Smooth muscle cell (in vitro differentiated cells): Measurements from ENCODE around the gene KIR3DL3. TPM values are rescaled to one million over a fixed set of nuclear protein-coding genes. Genes with fewer than 3 reads are reported as not detected.
"Not testable (repeated sequence)": the region's sequence is repeated elsewhere in the genome, so short reads cannot be mapped to it uniquely, and the experiment has no call there.

Source experiments
- DNase-seq: peaks from one replicate; lab custom pipeline; 2025; ENCODE audit not compliant: unreplicated experiment; lab: John Stamatoyannopoulos, UW
- H2AFZ ChIP-seq: fragments of 200-600 bp; sonication (generic); 2 replicates; pipeline ENCODE4 v1.6.0; 2016; ENCODE audit warnings: antibody characterized with exemption, low read depth, mild to moderate bottlenecking
- H3F3A ChIP-seq: fragments of 200-600 bp; sonication (generic); 2 replicates; pipeline ENCODE4 v1.6.0; 2017; ENCODE audit warnings: antibody characterized with exemption, low read depth
- H3K27ac ChIP-seq: fragments of 200-600 bp; sonication (generic); 2 replicates; pipeline ENCODE4 v1.5.1; 2016; ENCODE audit warnings: low read depth, mild to moderate bottlenecking
- H3K27me3 ChIP-seq: fragments of 200-600 bp; sonication (generic); 2 replicates; pipeline ENCODE4 v1.6.1; 2016; ENCODE audit warnings: low read depth, mild to moderate bottlenecking
- H3K36me3 ChIP-seq: fragments of 200-600 bp; sonication (generic); 2 replicates; pipeline ENCODE4 v1.5.1; 2016; ENCODE audit warnings: low read depth
- H3K4me1 ChIP-seq: fragments of 200-600 bp; sonication (generic); 2 replicates; pipeline ENCODE4 v1.5.1; 2016; ENCODE audit warnings: low read depth
- H3K4me2 ChIP-seq: fragments of 200-600 bp; sonication (generic); 2 replicates; pipeline ENCODE4 v1.6.0; 2016; ENCODE audit warnings: mild to moderate bottlenecking
- H3K4me3 ChIP-seq: fragments of 200-600 bp; sonication (generic); 2 replicates; pipeline ENCODE4 v1.5.1; 2016; ENCODE audit warnings: mild to moderate bottlenecking
- H3K79me2 ChIP-seq: fragments of 200-600 bp; sonication (generic); 2 replicates; pipeline ENCODE4 v1.6.0; 2016; ENCODE audit warnings: low read depth, mild to moderate bottlenecking
- H3K9ac ChIP-seq: fragments of 200-600 bp; sonication (generic); 2 replicates; pipeline ENCODE4 v1.6.0; 2016; ENCODE audit warnings: low read depth
- H3K9me3 ChIP-seq: fragments of 200-600 bp; sonication (generic); replicated peaks from 2 replicates; pipeline ENCODE4 v1.5.1; 2016; ENCODE audit warnings: low read depth
- H4K20me1 ChIP-seq: fragments of 200-600 bp; sonication (generic); 2 replicates; pipeline ENCODE4 v1.6.0; 2016; ENCODE audit warnings: low read depth
- CTCF ChIP-seq: fragments of 200-600 bp; sonication (generic); IDR thresholded peaks from 2 replicates; pipeline ENCODE4 v1.5.1; 2017; ENCODE audit warnings: borderline replicate concordance, mild to moderate bottlenecking, antibody characterized with exemption; ENCODE audit not compliant: insufficient read depth, poor library complexity, severe bottlenecking
- WGBS: methylation state at CpG from one replicate; pipeline ENCODE4 v1.1.7; 2016; ENCODE audit warnings: low lambda C conversion rate; 5-methylcytosine and 5-hydroxymethylcytosine counted together
- polyA plus RNA-seq: library from polyadenylated mRNA; unstranded; fragments of >200 nt; fragmentation: Nextera tagmentation; extraction: Ambion mirVana; gene quantifications from 2 replicates; pipeline ENCODE4 v1.2.1, GENCODE V29; 2016
- total RNA-seq: library from RNA; depleted of rRNA; stranded (reverse); fragments of >200 nt; gene quantifications from 2 replicates; pipeline ENCODE4 v1.2.3, GENCODE V29; 2014

KIR3DL3 gene
- total RNA-seq (not detected in 2 replicates), polyA plus RNA-seq (not detected in 2 replicates)

- 80% methylated on average over 9 of the region's 9 CpGs for WGBS
- no peak within 1 kb of the TSS for H3K4me3 ChIP-seq
- H3K9me3 ChIP-seq = peaks cover 17% of the 10 kb centered on the region
- H3K9ac ChIP-seq = no peak within 1 kb of the TSS
- no peaks in the 10 kb centered on the region for H3K4me1 ChIP-seq
- no peaks in the 10 kb centered on the region for H4K20me1 ChIP-seq
- no peak for TF ChIP-seq CTCF
- H3F3A ChIP-seq = no peaks in the 10 kb centered on the region
- no peaks in the 10 kb centered on the region for H3K79me2 ChIP-seq
- H3K4me2 ChIP-seq = no peak within 1 kb of the TSS
- no peaks in the 10 kb centered on the region for H3K36me3 ChIP-seq
- no peak within 1 kb of the TSS for H3K27ac ChIP-seq
- no peak within 1 kb of the TSS for H2AFZ ChIP-seq
- no peak for DNase-seq
- H3K27me3 ChIP-seq = no peaks in the 10 kb centered on the region
Measured at GRCh38 chr19:54724142-54724541, at the start of gene KIR3DL3. Gene KIR3DL3, plus strand, starts transcription at chr19:54724442. Its CDS starts 55 bp downstream, at chr19:54724497.

- H3F3A ChIP-seq, H3K4me1 ChIP-seq, H3K36me3 ChIP-seq, H3K27ac ChIP-seq, H3K9ac ChIP-seq, H3K27me3 ChIP-seq, H3K79me2 ChIP-seq, H3K9me3 ChIP-seq, H2AFZ ChIP-seq, H3K4me2 ChIP-seq, H4K20me1 ChIP-seq, DNase-seq, H3K4me3 ChIP-seq: not testable (repeated sequence)
- TF ChIP-seq CTCF = peak; percentile 50
- WGBS = 26% methylated on average over 10 of the region's 10 CpGs
Measured at GRCh38 chr19:54676210-54676834, 47.9 kb upstream of the KIR3DL3 start.

- TF ChIP-seq CTCF = no peak
- H3K9ac ChIP-seq = no peak overlapping the region
- WGBS = 83% methylated on average over 4 of the region's 4 CpGs
Measured at GRCh38 chr19:54677217-54677616, 47.0 kb upstream of the KIR3DL3 start.

GRCh38 chr19:54681596-54681995, 42.6 kb upstream of the KIR3DL3 start:
- not testable (repeated sequence) for H3K9ac ChIP-seq, H3K4me3 ChIP-seq, H3K9me3 ChIP-seq, H3K4me1 ChIP-seq, H2AFZ ChIP-seq, H3K79me2 ChIP-seq, H3K36me3 ChIP-seq, DNase-seq, H3K27me3 ChIP-seq, H3K4me2 ChIP-seq, H4K20me1 ChIP-seq, H3F3A ChIP-seq, H3K27ac ChIP-seq
- 82% methylated on average over 12 of the region's 12 CpGs for WGBS

More at GRCh38 chr19:54677217-54677616, 47.0 kb upstream of the KIR3DL3 start:
- Histone ChIP-seq H3K4me2 (no peak overlapping the region), H3K27ac (no peak overlapping the region), H3K79me2 (no peaks in the 10 kb centered on the region), H2AFZ (no peak overlapping the region), H3K9me3 (no peaks in the 10 kb centered on the region), H3K36me3 (no peaks in the 10 kb centered on the region), H3K4me1 (no peaks in the 10 kb centered on the region), H4K20me1 (no peaks in the 10 kb centered on the region), H3K27me3 (no peaks in the 10 kb centered on the region), H3K4me3 (no peak overlapping the region), H3F3A (no peaks in the 10 kb centered on the region)
- no peak for DNase-seq
